ENCODE results near the gene PIEZO2.

PIEZO2 gene

GRCh38 chr18:10718809-10719208 is 430.6 kb downstream of the PIEZO2 start:
- no peak for DNase-seq

GRCh38 chr18:10715791-10716190 is 433.6 kb downstream of the PIEZO2 start:
- DNase-seq = no peak

- no peak for DNase-seq
These were observed 436.0 kb downstream of the PIEZO2 start for GRCh38 chr18:10713409-10713808.

GRCh38 chr18:10707294-10707693 is 442.1 kb downstream of the PIEZO2 start:
- no peak for DNase-seq

GRCh38 chr18:10705786-10706185 is 443.6 kb downstream of the PIEZO2 start:
- DNase-seq = no peak

- no peak for DNase-seq
These were observed 444.1 kb downstream of the PIEZO2 start for GRCh38 chr18:10705291-10705690.

GRCh38 chr18:10702206-10702605 is 447.2 kb downstream of the PIEZO2 start:
- DNase-seq = no peak

- DNase-seq = no peak
These were observed 459.0 kb downstream of the PIEZO2 start for GRCh38 chr18:10690366-10690765.

- DNase-seq = no peak
These were observed 459.4 kb downstream of the PIEZO2 start for GRCh38 chr18:10690035-10690329.

GRCh38 chr18:10689236-10690034 is 459.9 kb downstream of the PIEZO2 start:
- no peak for DNase-seq

GRCh38 chr18:10688766-10689165 is 460.6 kb downstream of the PIEZO2 start:
- DNase-seq = no peak

- DNase-seq = no peak
These were observed 462.0 kb downstream of the PIEZO2 start for GRCh38 chr18:10687161-10687925.

- DNase-seq = no peak
These were observed 463.1 kb downstream of the PIEZO2 start for GRCh38 chr18:10686308-10686707.

- no peak for DNase-seq
These were observed 463.9 kb downstream of the PIEZO2 start for GRCh38 chr18:10685484-10685883.

- DNase-seq = peak; percentile 9
These were observed 467.0 kb downstream of the PIEZO2 start for GRCh38 chr18:10682368-10682714.

- no peak for DNase-seq
These were observed 467.6 kb downstream of the PIEZO2 start for GRCh38 chr18:10681581-10682367.

- DNase-seq = no peak
These were observed 469.1 kb downstream of the PIEZO2 start for GRCh38 chr18:10680271-10680596.

GRCh38 chr18:10679557-10680270 is 469.7 kb downstream of the PIEZO2 start:
- DNase-seq = no peak

GRCh38 chr18:10671441-10671840 is 477.9 kb downstream of the PIEZO2 start:
- no peak for DNase-seq

- no peak for DNase-seq
These were observed 478.5 kb downstream of the PIEZO2 start for GRCh38 chr18:10670856-10671255.

GRCh38 chr18:10669441-10670100 is 479.8 kb downstream of the PIEZO2 start:
- no peak for DNase-seq

- DNase-seq = no peak
These were observed 485.6 kb downstream of the PIEZO2 start for GRCh38 chr18:10663750-10664149.

GRCh38 chr18:10661317-10661716 is 488.1 kb downstream of the PIEZO2 start:
- no peak for DNase-seq
